ENCODE results near the gene C6orf62.
"Not testable (repeated sequence)": the region's sequence is repeated elsewhere in the genome, so short reads cannot be mapped to it uniquely, and the experiment has no call there.

Gene C6orf62

GRCh38 chr6:24752503-24752902 is 33.5 kb upstream of the C6orf62 start:
- H3K27me3 Mint-ChIP-seq: peaks cover 5% of the 10 kb centered on the region
- no peak overlapping the region for H3K27ac Mint-ChIP-seq
- H3K36me3 Mint-ChIP-seq: no peaks in the 10 kb centered on the region
- H3K4me1 Mint-ChIP-seq: no peaks in the 10 kb centered on the region
- H3K9me3 Mint-ChIP-seq: no peaks in the 10 kb centered on the region
- no peak overlapping the region for H3K4me3 Mint-ChIP-seq

- not testable (repeated sequence) for H3K27me3 Mint-ChIP-seq, H3K9me3 Mint-ChIP-seq, H3K4me3 Mint-ChIP-seq, H3K27ac Mint-ChIP-seq, H3K36me3 Mint-ChIP-seq, H3K4me1 Mint-ChIP-seq
These were observed 31.9 kb upstream of the C6orf62 start for GRCh38 chr6:24750878-24751277.

GRCh38 chr6:24749297-24749696 is 30.3 kb upstream of the C6orf62 start:
- Mint-ChIP-seq H3K27ac (no peak overlapping the region), H3K4me3 (no peak overlapping the region), H3K36me3 (no peaks in the 10 kb centered on the region), H3K4me1 (no peaks in the 10 kb centered on the region), H3K27me3 (peaks cover 5% of the 10 kb centered on the region), H3K9me3 (no peaks in the 10 kb centered on the region)

- Mint-ChIP-seq H3K4me1 (peaks cover 20% of the 10 kb centered on the region), H3K9me3 (peaks cover 6% of the 10 kb centered on the region), H3K27ac (peak overlapping the region; percentile 7), H3K36me3 (no peaks in the 10 kb centered on the region), H3K27me3 (no peaks in the 10 kb centered on the region), H3K4me3 (no peak overlapping the region)
These were observed 26.0 kb upstream of the C6orf62 start for GRCh38 chr6:24744911-24745310.

- H3K27ac Mint-ChIP-seq: peak overlapping the region; percentile 78
- no peak overlapping the region for H3K4me3 Mint-ChIP-seq
- no peaks in the 10 kb centered on the region for H3K27me3 Mint-ChIP-seq
- peaks cover 20% of the 10 kb centered on the region for H3K4me1 Mint-ChIP-seq
- no peaks in the 10 kb centered on the region for H3K36me3 Mint-ChIP-seq
- H3K9me3 Mint-ChIP-seq: peaks cover 6% of the 10 kb centered on the region
These were observed 25.0 kb upstream of the C6orf62 start for GRCh38 chr6:24743944-24744335.

GRCh38 chr6:24743265-24743943 is 24.4 kb upstream of the C6orf62 start:
- no peaks in the 10 kb centered on the region for H3K36me3 Mint-ChIP-seq
- no peaks in the 10 kb centered on the region for H3K27me3 Mint-ChIP-seq
- peaks cover 20% of the 10 kb centered on the region for H3K4me1 Mint-ChIP-seq
- peak overlapping the region; percentile 59 for H3K4me3 Mint-ChIP-seq
- peaks cover 6% of the 10 kb centered on the region for H3K9me3 Mint-ChIP-seq
- H3K27ac Mint-ChIP-seq: peak overlapping the region; percentile 78

GRCh38 chr6:24742216-24742738 is 23.3 kb upstream of the C6orf62 start:
- peaks cover 20% of the 10 kb centered on the region for H3K4me1 Mint-ChIP-seq
- no peaks in the 10 kb centered on the region for H3K27me3 Mint-ChIP-seq
- H3K27ac Mint-ChIP-seq: peak overlapping the region; percentile 78
- H3K36me3 Mint-ChIP-seq: no peaks in the 10 kb centered on the region
- H3K9me3 Mint-ChIP-seq: peaks cover 6% of the 10 kb centered on the region
- H3K4me3 Mint-ChIP-seq: no peak overlapping the region

GRCh38 chr6:24740861-24741260 is 21.9 kb upstream of the C6orf62 start:
- Mint-ChIP-seq H3K4me1 (peaks cover 22% of the 10 kb centered on the region), H3K4me3 (no peak overlapping the region), H3K9me3 (peaks cover 6% of the 10 kb centered on the region), H3K27me3 (peaks cover 1% of the 10 kb centered on the region), H3K27ac (no peak overlapping the region), H3K36me3 (no peaks in the 10 kb centered on the region)

GRCh38 chr6:24738741-24739140 is 19.8 kb upstream of the C6orf62 start:
- Mint-ChIP-seq H3K4me1 (peaks cover 24% of the 10 kb centered on the region), H3K27ac (no peak overlapping the region), H3K9me3 (peaks cover 6% of the 10 kb centered on the region)

GRCh38 chr6:24734710-24735109 is 15.8 kb upstream of the C6orf62 start:
- H3K4me3 Mint-ChIP-seq, H3K27me3 Mint-ChIP-seq, H3K36me3 Mint-ChIP-seq, H3K4me1 Mint-ChIP-seq, H3K27ac Mint-ChIP-seq: not testable (repeated sequence)
- peaks cover 12% of the 10 kb centered on the region for H3K9me3 Mint-ChIP-seq

More at GRCh38 chr6:24738741-24739140, 19.8 kb upstream of the C6orf62 start:
- Mint-ChIP-seq H3K27me3 (peaks cover 1% of the 10 kb centered on the region), H3K4me3 (no peak overlapping the region), H3K36me3 (no peaks in the 10 kb centered on the region)

GRCh38 chr6:24734166-24734565 is 15.2 kb upstream of the C6orf62 start:
- peaks cover 9% of the 10 kb centered on the region for H3K36me3 Mint-ChIP-seq
- H3K4me3 Mint-ChIP-seq: no peak overlapping the region
- H3K4me1 Mint-ChIP-seq: peaks cover 6% of the 10 kb centered on the region
- H3K27me3 Mint-ChIP-seq: peaks cover 1% of the 10 kb centered on the region
- peaks cover 16% of the 10 kb centered on the region for H3K9me3 Mint-ChIP-seq
- no peak overlapping the region for H3K27ac Mint-ChIP-seq

- H3K27me3 Mint-ChIP-seq, H3K4me3 Mint-ChIP-seq, H3K4me1 Mint-ChIP-seq, H3K27ac Mint-ChIP-seq: not testable (repeated sequence)
- H3K36me3 Mint-ChIP-seq: peaks cover 12% of the 10 kb centered on the region
- H3K9me3 Mint-ChIP-seq: peaks cover 16% of the 10 kb centered on the region
These were observed 12.6 kb upstream of the C6orf62 start for GRCh38 chr6:24731456-24732134.

- not testable (repeated sequence) for H3K4me1 Mint-ChIP-seq, H3K4me3 Mint-ChIP-seq, H3K27me3 Mint-ChIP-seq, H3K27ac Mint-ChIP-seq
- Mint-ChIP-seq H3K36me3 (peaks cover 12% of the 10 kb centered on the region), H3K9me3 (peaks cover 16% of the 10 kb centered on the region)
These were observed 11.7 kb upstream of the C6orf62 start for GRCh38 chr6:24730653-24731052.

GRCh38 chr6:24723270-24723669 is 4.3 kb upstream of the C6orf62 start:
- Mint-ChIP-seq H3K9me3 (no peaks in the 10 kb centered on the region), H3K4me3 (peak overlapping the region; percentile 33), H3K27me3 (peaks cover under 1% of the 10 kb centered on the region), H3K4me1 (peaks cover 19% of the 10 kb centered on the region), H3K27ac (peak overlapping the region; percentile 83), H3K36me3 (peaks cover 8% of the 10 kb centered on the region)

- Mint-ChIP-seq H3K4me1 (peaks cover 35% of the 10 kb centered on the region), H3K27ac (peak overlapping the region; percentile 100)
These were observed 2.7 kb upstream of the C6orf62 start for GRCh38 chr6:24721461-24722215.

More at GRCh38 chr6:24721461-24722215, 2.7 kb upstream of the C6orf62 start:
- Mint-ChIP-seq H3K4me3 (peak overlapping the region; percentile 96), H3K36me3 (peaks cover 17% of the 10 kb centered on the region), H3K9me3 (no peaks in the 10 kb centered on the region), H3K27me3 (no peaks in the 10 kb centered on the region)
